ENCODE measurements around the gene UNC5A.
A peak's percentile ranks its signal among the peaks of the same experiment; 100 is the strongest.

UNC5A gene

GRCh38 chr5:176860381-176860780 is 50.0 kb downstream of the UNC5A start:
- no peak overlapping the region for H3K27ac ChIP-seq

GRCh38 chr5:176861276-176861675 is 50.9 kb downstream of the UNC5A start:
- TF ChIP-seq CTCF (conservative IDR thresholded peaks at IDR 0.05) (no peak), ZFX (IDR thresholded peaks at IDR 0.05) (no peak)
- H3K27ac ChIP-seq, result peak overlapping the region; percentile 93

More at GRCh38 chr5:176860381-176860780, 50.0 kb downstream of the UNC5A start:
- TF ChIP-seq ZFX (IDR thresholded peaks at IDR 0.05), result no peak
- TF ChIP-seq CTCF (conservative IDR thresholded peaks at IDR 0.05), result no peak

GRCh38 chr5:176862330-176862995 is 52.1 kb downstream of the UNC5A start:
- TF ChIP-seq ZFX (IDR thresholded peaks at IDR 0.05) (0 out of 2 replicates have a peak, but pooled peaks have one; percentile 23), CTCF (conservative IDR thresholded peaks at IDR 0.05) (no peak; the same call in 1 of the 2 replicates)
- H3K27ac ChIP-seq, result peak overlapping the region; percentile 93

- peak overlapping the region; percentile 93 for H3K27ac ChIP-seq
- TF ChIP-seq ZFX (IDR thresholded peaks at IDR 0.05) (no peak), CTCF (conservative IDR thresholded peaks at IDR 0.05) (no peak)
Measured at GRCh38 chr5:176863041-176863764, 52.8 kb downstream of the UNC5A start.

GRCh38 chr5:176863765-176864098 is 53.4 kb downstream of the UNC5A start:
- TF ChIP-seq CTCF (conservative IDR thresholded peaks at IDR 0.05), result no peak
- no peak for TF ChIP-seq ZFX (IDR thresholded peaks at IDR 0.05)
- peak overlapping the region; percentile 29 for H3K27ac ChIP-seq

- TF ChIP-seq CTCF (conservative IDR thresholded peaks at IDR 0.05), result no peak
- no peak for TF ChIP-seq ZFX (IDR thresholded peaks at IDR 0.05)
- no peak overlapping the region for H3K27ac ChIP-seq
Measured at GRCh38 chr5:176864755-176865154, 54.4 kb downstream of the UNC5A start.

- no peak overlapping the region for H3K27ac ChIP-seq
- TF ChIP-seq ZFX (IDR thresholded peaks at IDR 0.05) (no peak), CTCF (conservative IDR thresholded peaks at IDR 0.05) (no peak)
Measured at GRCh38 chr5:176865964-176866363, 55.6 kb downstream of the UNC5A start.

All from C4-2B (cell line).